Body of pancreas (tissue), 4 donors: Measurements from ENCODE around the gene SV2B.

Source experiments
- POLR2A ChIP-seq, 3 donors: fragments of 450-650 bp; IDR thresholded peaks; one replicate each; pipeline ENCODE4 v1.6.1; 2016; ENCODE audit warnings: antibody characterized with exemption in 3 of 3, mild to moderate bottlenecking in 2 of 3
- TF ChIP-seq, protein P1 (sequence below), 7 experiments: fragments of 450-650 bp in 4 of 7; fragments of 200-600 bp in 3 of 7; sonication (generic) in 3 of 7; IDR thresholded peaks; one replicate each; pipeline ENCODE4 v1.5.1; 2016 to 2019; ENCODE audit warnings: antibody characterized with exemption in 7 of 7

DNA sequence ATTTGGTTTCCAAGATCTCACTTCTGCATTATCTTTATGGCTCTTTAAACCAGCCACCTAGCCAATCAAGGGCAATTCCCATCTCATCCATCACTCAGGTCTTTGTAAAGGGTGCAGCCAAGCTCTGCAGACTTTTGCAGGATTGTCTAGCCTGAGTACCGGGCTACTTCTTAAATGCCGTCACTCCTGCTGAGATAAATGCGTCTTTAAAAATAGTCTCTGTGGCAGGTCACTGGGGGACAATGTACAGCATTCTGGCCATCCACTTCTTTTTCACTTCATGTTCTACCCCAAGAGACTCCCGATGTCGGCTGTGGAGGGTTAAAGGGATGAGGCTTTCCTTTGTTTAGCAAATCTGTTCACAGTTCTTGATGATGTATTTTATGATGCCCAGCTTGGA is 194.7 kb downstream of the SV2B start:
- TF ChIP-seq, protein P1, sequence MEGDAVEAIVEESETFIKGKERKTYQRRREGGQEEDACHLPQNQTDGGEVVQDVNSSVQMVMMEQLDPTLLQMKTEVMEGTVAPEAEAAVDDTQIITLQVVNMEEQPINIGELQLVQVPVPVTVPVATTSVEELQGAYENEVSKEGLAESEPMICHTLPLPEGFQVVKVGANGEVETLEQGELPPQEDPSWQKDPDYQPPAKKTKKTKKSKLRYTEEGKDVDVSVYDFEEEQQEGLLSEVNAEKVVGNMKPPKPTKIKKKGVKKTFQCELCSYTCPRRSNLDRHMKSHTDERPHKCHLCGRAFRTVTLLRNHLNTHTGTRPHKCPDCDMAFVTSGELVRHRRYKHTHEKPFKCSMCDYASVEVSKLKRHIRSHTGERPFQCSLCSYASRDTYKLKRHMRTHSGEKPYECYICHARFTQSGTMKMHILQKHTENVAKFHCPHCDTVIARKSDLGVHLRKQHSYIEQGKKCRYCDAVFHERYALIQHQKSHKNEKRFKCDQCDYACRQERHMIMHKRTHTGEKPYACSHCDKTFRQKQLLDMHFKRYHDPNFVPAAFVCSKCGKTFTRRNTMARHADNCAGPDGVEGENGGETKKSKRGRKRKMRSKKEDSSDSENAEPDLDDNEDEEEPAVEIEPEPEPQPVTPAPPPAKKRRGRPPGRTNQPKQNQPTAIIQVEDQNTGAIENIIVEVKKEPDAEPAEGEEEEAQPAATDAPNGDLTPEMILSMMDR (IDR thresholded peaks at IDR 0.05): no peak
- no peak for TF ChIP-seq POLR2A (IDR thresholded peaks at IDR 0.05)
